Astrocyte of the cerebellum (primary cell): ENCODE measurements around the gene FNIP2.
A peak's percentile ranks its signal among the peaks of the same experiment; 100 is the strongest.

ENCODE experiments used
- DNase-seq: peaks from one replicate; pipeline ENCODE4 v3.0.0-alpha.2; 2011; ENCODE audit warnings: low read depth
- H3K4me3 ChIP-seq: 2 replicates; pipeline ENCODE4 v1.5.1; 2011; ENCODE audit warnings: mild to moderate bottlenecking, low read depth, low read length, moderate library complexity
- CTCF ChIP-seq: IDR thresholded peaks from 2 replicates; pipeline ENCODE4 v1.5.1; 2012; ENCODE audit warnings: low read length, low read depth, moderate library complexity, mild to moderate bottlenecking; ENCODE audit errors: missing control alignments
- in situ Hi-C: cut with HindIII; loops from 2 replicates; pipeline ENCODE4 v1.10.0; 2017; ENCODE audit warnings: low sequenced_read_pairs

FNIP2 gene

GRCh38 chr4:158771776-158772175, 3.0 kb downstream of the FNIP2 start:
- no peak for DNase-seq
- no peak overlapping the region for H3K4me3 ChIP-seq
- TF ChIP-seq CTCF = no peak
- in situ Hi-C loops = no loop called here

GRCh38 chr4:158775091-158775651, 6.3 kb downstream of the FNIP2 start:
- DNase-seq = peak; percentile 47
- TF ChIP-seq CTCF = no peak
- H3K4me3 ChIP-seq = no peak overlapping the region
- in situ Hi-C loops = no loop called here

GRCh38 chr4:158776106-158776505, 7.3 kb downstream of the FNIP2 start:
- TF ChIP-seq CTCF = no peak
- H3K4me3 ChIP-seq = no peak overlapping the region
- in situ Hi-C loops = no loop called here
- DNase-seq = no peak

GRCh38 chr4:158777423-158778155, 8.8 kb downstream of the FNIP2 start:
- in situ Hi-C loops = no loop called here
- no peak overlapping the region for H3K4me3 ChIP-seq
- DNase-seq = no peak
- TF ChIP-seq CTCF = no peak

- DNase-seq = no peak
- in situ Hi-C loops = no loop called here
- TF ChIP-seq CTCF = no peak
- H3K4me3 ChIP-seq = no peak overlapping the region
These were observed 9.4 kb downstream of the FNIP2 start for GRCh38 chr4:158778156-158778711.

GRCh38 chr4:158778712-158779111, 9.9 kb downstream of the FNIP2 start:
- no peak overlapping the region for H3K4me3 ChIP-seq
- in situ Hi-C loops = no loop called here
- no peak for DNase-seq
- no peak for TF ChIP-seq CTCF
